ENCODE data around the gene MYL2.

Gene MYL2

DNA sequence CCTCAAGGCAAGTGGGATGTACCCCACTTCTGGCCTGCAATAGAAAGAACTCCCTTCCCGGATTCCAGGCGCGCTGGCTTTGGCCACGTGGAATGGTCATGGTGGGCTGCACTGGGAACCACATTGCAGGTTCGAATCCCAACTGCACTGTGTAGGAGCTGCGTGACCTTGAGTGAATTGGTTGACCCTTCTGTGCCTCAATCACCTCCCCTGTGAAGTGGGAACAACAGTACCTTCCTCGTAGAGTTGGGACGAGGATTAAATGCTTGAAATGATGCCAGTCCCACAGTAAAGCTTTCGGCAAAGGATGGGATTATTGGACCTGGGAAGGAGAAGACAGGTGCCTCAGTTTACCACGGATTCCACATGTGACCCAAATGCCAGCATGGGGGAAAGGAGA, 36.8 kb upstream of the MYL2 start:
- TF ChIP-seq POLR2AphosphoS5 (IDR thresholded peaks at IDR 0.05; ENCODE audit: low read depth, low read length) (no peak), SIN3A (IDR thresholded peaks at IDR 0.05; ENCODE audit: borderline replicate concordance, insufficient read depth, low read length) (no peak), TAF1 (IDR thresholded peaks at IDR 0.05; ENCODE audit: borderline replicate concordance, insufficient read depth, low read length) (no peak), FOXP2 (optimal IDR thresholded peaks at IDR 0.05; ENCODE audit: borderline replicate concordance, extremely low read depth, extremely low read length, insufficient read depth) (no peak)
- TF ChIP-seq, protein P1, sequence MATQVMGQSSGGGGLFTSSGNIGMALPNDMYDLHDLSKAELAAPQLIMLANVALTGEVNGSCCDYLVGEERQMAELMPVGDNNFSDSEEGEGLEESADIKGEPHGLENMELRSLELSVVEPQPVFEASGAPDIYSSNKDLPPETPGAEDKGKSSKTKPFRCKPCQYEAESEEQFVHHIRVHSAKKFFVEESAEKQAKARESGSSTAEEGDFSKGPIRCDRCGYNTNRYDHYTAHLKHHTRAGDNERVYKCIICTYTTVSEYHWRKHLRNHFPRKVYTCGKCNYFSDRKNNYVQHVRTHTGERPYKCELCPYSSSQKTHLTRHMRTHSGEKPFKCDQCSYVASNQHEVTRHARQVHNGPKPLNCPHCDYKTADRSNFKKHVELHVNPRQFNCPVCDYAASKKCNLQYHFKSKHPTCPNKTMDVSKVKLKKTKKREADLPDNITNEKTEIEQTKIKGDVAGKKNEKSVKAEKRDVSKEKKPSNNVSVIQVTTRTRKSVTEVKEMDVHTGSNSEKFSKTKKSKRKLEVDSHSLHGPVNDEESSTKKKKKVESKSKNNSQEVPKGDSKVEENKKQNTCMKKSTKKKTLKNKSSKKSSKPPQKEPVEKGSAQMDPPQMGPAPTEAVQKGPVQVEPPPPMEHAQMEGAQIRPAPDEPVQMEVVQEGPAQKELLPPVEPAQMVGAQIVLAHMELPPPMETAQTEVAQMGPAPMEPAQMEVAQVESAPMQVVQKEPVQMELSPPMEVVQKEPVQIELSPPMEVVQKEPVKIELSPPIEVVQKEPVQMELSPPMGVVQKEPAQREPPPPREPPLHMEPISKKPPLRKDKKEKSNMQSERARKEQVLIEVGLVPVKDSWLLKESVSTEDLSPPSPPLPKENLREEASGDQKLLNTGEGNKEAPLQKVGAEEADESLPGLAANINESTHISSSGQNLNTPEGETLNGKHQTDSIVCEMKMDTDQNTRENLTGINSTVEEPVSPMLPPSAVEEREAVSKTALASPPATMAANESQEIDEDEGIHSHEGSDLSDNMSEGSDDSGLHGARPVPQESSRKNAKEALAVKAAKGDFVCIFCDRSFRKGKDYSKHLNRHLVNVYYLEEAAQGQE (IDR thresholded peaks at IDR 0.05; ENCODE audit: insufficient read depth in 1 of 2, low read depth in 2 of 2, low read length in 2 of 2): no peak

DNA sequence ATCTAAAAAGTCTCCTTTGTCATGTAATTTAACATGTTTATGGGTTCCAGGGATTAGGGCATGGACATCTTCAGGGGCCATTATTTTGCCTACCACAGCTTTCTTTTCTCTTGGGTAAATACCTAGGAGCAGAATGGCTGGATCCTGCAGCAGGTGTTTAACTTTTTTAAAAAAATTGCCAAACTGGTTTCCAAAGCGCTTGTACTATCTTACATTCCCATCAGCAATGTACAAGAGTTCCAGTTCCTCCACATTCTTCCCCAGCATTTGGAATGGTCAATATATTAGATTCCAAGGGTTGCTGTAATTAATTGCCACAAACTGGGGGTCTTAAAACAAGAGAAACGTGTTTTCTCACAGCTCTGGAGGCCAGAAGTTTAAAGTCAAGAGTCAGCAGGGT, 27.7 kb upstream of the MYL2 start:
- no peak for TF ChIP-seq FOXP2 (optimal IDR thresholded peaks at IDR 0.05; ENCODE audit: borderline replicate concordance, extremely low read depth, extremely low read length, insufficient read depth)
- no peak for TF ChIP-seq TAF1 (IDR thresholded peaks at IDR 0.05; ENCODE audit: borderline replicate concordance, insufficient read depth, low read length)
- TF ChIP-seq, protein P1 (IDR thresholded peaks at IDR 0.05; ENCODE audit: insufficient read depth in 1 of 2, low read depth in 2 of 2, low read length in 2 of 2): no peak
- TF ChIP-seq SIN3A (IDR thresholded peaks at IDR 0.05; ENCODE audit: borderline replicate concordance, insufficient read depth, low read length): no peak
- no peak for TF ChIP-seq POLR2AphosphoS5 (IDR thresholded peaks at IDR 0.05; ENCODE audit: low read depth, low read length)

DNA sequence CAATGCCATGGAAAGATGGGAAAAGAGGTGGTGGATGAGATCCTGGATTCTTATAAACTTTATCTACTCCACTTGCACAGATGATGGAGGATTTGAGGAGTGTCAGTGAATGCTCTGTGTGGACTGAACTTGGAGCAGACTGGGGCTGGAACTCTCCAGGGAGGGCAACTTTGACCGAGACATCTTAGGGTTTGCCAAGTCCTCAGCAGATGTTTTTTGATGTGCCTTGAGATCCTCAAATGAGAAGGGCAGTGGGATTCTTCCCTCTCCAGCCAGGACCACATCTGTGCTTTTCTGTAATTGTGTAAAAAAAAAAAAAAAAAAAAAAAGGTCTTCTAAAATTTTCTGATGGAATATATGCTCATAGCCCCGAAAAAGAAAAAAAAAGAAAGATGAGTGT, 23.0 kb upstream of the MYL2 start:
- no peak for TF ChIP-seq POLR2AphosphoS5 (IDR thresholded peaks at IDR 0.05; ENCODE audit: low read depth, low read length)
- no peak for TF ChIP-seq FOXP2 (optimal IDR thresholded peaks at IDR 0.05; ENCODE audit: borderline replicate concordance, extremely low read depth, extremely low read length, insufficient read depth)
- TF ChIP-seq, protein P1 (IDR thresholded peaks at IDR 0.05; ENCODE audit: insufficient read depth in 1 of 2, low read depth in 2 of 2, low read length in 2 of 2): no peak
- TF ChIP-seq TAF1 (IDR thresholded peaks at IDR 0.05; ENCODE audit: borderline replicate concordance, insufficient read depth, low read length): no peak
- no peak for TF ChIP-seq SIN3A (IDR thresholded peaks at IDR 0.05; ENCODE audit: borderline replicate concordance, insufficient read depth, low read length)

DNA sequence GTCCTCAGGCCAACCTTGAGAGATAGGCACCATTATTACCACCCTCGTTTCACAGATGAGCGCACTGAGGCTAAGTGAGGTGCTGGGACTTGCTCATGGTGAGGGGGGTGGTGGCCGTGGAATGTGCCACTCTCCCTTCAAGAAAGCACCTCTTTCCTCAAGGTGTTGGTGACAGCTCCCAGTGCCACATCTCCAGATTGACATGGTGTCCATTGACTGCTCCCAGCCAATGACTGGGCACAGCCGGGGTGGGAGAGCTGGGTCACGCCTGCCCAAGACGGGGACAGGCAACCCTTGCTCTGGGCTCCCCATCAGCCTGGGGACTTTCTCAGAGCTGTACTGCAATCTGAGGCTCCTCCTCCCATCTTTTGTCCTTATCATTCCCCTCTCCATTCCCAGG, 21.0 kb upstream of the MYL2 start:
- TF ChIP-seq POLR2AphosphoS5 (IDR thresholded peaks at IDR 0.05; ENCODE audit: low read depth, low read length) (no peak), SIN3A (IDR thresholded peaks at IDR 0.05; ENCODE audit: borderline replicate concordance, insufficient read depth, low read length) (no peak)

DNA sequence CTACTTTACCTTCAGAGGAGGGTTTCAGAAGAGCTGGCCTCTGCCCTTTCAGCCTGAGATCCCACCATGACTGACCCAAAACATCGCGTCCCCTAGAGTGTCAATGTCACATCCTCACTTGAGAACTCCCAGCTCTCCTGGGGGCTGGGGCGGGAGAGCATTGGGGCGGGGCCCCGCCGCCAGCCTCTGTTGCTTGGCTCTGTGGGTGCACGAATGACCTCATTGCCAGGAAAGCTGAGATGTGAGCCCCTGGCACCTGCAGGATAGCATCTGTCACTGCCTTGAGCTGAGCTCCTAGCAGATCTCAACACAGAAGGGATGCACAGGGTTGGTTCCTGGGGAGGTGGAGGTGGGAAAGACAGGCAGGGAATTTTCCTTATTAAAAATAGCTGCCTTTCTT, 20.6 kb upstream of the MYL2 start:
- TF ChIP-seq SIN3A (IDR thresholded peaks at IDR 0.05; ENCODE audit: borderline replicate concordance, insufficient read depth, low read length): no peak
- TF ChIP-seq POLR2AphosphoS5 (IDR thresholded peaks at IDR 0.05; ENCODE audit: low read depth, low read length): no peak
- no peak for TF ChIP-seq FOXP2 (optimal IDR thresholded peaks at IDR 0.05; ENCODE audit: borderline replicate concordance, extremely low read depth, extremely low read length, insufficient read depth)
- TF ChIP-seq TAF1 (IDR thresholded peaks at IDR 0.05; ENCODE audit: borderline replicate concordance, insufficient read depth, low read length): no peak
- TF ChIP-seq, protein P1 (IDR thresholded peaks at IDR 0.05; ENCODE audit: insufficient read depth in 1 of 2, low read depth in 2 of 2, low read length in 2 of 2): no peak

Measured in PFSK-1 (cell line).